Esophagus mucosa (tissue), 1 donor: Measurements from ENCODE around the gene MDN1. TPM values are rescaled to one million over a fixed set of nuclear protein-coding genes. Genes with fewer than 3 reads are reported as not detected.
"Not testable (repeated sequence)": the region's sequence is repeated elsewhere in the genome, so short reads cannot be mapped to it uniquely, and the experiment has no call there.

ENCODE experiments used
- ATAC-seq: fragments of 200-7000 bp; cut with Tn5 transposase; one replicate; pipeline ENCODE4 v1.9.1; 2020
- total RNA-seq: library from RNA; stranded (reverse); gene quantifications from one replicate; pipeline ENCODE4 v1.2.4, GENCODE V29; 2023
- donor health status: DM: yes; HTN: yes; CAD: no.

MDN1 gene, protein sequence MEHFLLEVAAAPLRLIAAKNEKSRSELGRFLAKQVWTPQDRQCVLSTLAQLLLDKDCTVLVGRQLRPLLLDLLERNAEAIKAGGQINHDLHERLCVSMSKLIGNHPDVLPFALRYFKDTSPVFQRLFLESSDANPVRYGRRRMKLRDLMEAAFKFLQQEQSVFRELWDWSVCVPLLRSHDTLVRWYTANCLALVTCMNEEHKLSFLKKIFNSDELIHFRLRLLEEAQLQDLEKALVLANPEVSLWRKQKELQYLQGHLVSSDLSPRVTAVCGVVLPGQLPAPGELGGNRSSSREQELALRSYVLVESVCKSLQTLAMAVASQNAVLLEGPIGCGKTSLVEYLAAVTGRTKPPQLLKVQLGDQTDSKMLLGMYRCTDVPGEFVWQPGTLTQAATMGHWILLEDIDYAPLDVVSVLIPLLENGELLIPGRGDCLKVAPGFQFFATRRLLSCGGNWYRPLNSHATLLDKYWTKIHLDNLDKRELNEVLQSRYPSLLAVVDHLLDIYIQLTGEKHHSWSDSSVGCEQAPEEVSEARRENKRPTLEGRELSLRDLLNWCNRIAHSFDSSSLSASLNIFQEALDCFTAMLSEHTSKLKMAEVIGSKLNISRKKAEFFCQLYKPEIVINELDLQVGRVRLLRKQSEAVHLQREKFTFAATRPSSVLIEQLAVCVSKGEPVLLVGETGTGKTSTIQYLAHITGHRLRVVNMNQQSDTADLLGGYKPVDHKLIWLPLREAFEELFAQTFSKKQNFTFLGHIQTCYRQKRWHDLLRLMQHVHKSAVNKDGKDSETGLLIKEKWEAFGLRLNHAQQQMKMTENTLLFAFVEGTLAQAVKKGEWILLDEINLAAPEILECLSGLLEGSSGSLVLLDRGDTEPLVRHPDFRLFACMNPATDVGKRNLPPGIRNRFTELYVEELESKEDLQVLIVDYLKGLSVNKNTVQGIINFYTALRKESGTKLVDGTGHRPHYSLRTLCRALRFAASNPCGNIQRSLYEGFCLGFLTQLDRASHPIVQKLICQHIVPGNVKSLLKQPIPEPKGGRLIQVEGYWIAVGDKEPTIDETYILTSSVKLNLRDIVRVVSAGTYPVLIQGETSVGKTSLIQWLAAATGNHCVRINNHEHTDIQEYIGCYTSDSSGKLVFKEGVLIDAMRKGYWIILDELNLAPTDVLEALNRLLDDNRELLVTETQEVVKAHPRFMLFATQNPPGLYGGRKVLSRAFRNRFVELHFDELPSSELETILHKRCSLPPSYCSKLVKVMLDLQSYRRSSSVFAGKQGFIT (N-terminal part only)
- 21.6 TPM for total RNA-seq

DNA sequence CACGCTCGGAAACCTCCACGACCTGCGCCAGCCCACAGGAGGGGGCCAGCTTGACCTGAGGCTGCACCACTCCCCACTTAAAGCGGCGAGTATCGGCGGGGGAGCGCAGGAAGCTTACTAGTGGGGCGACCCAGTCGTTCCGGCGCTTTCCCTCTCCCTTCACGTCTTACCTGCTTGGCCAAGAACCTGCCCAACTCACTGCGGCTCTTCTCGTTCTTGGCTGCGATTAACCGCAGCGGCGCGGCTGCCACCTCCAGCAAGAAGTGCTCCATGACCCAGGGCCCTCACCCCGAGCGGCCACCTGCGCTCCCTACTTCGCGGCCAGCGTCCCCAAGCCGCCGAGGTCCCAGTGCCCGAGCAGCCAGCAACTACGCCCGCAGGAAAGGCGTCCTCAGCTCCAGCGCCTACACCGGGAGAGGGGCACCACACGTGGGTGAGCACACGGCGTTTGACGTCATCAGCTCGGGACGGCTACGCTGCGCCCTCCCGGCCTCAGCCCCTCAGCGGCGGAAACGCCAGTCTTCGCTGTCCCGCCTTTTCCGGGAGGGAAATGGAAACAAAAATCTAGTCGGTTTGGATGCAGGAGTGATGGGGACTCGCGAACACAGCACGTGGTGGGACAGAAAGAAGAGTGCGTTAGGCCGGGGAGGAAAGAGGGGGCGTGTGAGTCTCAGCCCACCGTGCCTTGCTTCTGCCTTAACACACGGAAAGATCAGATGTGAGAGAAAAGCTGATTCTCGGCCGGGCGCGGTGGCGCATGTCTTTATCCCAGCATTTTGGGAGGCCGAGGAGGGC, at the start of gene MDN1:
Gene MDN1 (minus strand): TSS at position 459 of the 795 bp plus-strand sequence. CDS start 187 bp downstream, at position 272.
- ATAC-seq: peak; percentile 100

DNA sequence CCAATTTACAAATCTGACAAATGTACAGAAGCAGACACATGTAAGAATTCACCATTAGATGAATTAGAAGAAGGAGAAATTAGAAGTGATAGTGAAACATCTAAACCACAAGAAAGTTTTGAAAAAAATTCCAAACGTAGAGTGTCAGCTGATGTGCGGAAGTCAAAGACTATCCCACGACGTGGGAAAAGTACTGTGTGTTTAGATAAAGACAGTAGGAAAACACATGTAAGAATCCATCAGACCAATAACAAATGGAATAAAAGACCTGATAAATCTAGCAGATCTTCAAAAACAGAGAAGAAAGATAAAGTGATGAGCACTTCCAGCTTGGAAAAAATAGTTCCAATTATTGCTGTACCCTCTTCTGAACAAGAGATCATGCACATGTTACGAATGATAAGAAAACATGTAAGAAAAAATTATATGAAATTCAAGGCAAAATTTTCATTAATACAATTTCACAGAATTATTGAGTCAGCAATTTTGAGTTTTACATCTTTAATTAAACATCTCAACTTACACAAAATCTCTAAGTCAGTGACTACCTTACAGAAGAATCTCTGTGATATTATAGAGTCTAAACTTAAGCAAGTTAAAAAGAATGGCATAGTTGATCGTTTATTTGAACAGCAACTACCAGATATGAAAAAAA, 46.6 kb upstream of the MDN1 start:
- ATAC-seq: no peak

DNA sequence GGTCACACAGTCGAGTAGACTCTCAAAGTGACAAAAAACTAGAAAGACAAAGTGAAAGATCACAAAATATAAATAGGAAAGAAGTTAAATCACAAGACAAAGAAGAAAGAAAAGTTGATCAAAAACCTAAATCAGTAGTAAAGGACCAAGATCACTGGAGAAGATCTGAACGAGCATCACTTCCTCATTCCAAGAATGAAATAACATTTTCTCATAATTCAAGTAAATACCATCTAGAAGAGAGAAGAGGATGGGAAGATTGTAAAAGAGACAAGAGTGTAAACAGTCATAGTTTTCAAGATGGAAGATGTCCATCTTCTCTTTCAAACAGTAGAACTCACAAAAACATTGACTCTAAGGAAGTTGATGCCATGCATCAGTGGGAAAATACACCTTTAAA, 43.1 kb upstream of the MDN1 start:
- no peak for ATAC-seq

DNA sequence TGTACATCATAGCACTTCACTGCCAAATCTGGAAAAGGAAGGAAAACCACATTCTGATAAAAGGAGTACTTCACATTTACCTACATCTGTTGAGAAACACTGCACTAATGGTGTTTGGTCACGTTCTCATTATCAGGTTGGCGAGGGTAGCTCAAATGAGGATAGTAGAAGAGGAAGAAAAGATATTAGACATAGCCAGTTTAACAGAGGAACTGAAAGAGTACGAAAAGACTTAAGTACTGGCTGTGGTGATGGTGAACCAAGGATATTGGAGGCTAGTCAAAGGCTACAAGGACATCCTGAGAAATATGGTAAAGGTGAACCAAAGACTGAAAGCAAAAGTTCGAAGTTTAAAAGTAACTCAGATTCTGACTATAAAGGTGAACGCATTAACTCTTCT, 42.7 kb upstream of the MDN1 start:
- no peak for ATAC-seq

DNA sequence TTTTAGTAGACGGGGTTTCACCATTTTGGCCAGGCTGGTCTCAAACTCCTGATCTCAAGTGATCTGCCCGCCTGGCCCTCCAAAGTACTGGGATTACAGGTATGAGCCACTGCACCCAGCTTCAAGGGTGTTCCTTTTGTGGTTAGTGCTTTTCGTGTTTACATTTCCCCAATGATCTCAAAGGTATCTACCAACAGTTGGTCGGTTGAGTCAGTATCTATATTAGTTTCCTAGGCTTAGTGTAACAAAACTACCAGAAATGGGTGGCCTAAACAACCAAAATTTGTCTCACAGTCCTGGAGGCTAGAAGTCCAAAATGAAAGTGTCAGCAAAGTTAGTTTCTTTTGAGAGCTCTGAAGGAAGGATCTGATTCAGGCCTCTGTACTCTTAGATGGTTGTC, 40.1 kb upstream of the MDN1 start:
- no peak for ATAC-seq

DNA sequence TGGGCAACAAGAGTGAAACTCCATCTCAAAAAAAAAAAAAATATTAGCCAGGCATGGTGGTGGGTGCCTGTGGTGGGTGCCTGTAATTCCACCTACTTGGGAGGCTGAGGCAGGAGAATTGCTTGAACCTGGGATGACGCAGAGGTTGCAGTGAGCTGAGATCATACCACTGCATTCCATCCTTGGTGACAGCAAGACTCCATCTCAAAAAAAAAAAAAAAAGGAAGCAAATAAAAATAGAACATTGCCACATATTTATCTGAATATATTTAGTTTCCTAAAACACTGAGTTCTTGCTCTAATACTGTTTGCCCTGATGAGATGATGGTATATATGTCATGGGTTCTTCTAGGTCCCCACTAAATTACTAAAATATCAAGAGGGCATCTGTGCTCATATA, 38.4 kb upstream of the MDN1 start:
- ATAC-seq: no peak

DNA sequence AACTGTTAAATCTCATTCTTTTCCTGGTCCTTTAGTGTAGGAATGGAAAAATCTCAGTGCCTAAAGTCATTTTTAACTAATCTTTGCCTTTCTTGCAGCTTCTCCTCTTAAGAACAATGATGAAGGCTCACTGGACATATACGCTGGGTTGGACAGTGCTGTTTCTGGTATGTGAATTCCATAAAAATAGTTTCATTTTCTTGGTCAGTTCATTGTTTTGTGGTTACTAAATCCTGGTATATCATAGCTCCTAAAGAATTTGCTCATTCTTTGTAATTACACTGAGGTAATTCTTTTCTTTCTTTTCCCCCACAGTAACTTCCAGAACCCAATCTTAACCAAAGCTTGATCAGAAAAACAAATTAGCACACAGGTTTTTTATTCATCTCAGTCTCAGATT, 33.5 kb upstream of the MDN1 start:
- ATAC-seq: no peak

DNA sequence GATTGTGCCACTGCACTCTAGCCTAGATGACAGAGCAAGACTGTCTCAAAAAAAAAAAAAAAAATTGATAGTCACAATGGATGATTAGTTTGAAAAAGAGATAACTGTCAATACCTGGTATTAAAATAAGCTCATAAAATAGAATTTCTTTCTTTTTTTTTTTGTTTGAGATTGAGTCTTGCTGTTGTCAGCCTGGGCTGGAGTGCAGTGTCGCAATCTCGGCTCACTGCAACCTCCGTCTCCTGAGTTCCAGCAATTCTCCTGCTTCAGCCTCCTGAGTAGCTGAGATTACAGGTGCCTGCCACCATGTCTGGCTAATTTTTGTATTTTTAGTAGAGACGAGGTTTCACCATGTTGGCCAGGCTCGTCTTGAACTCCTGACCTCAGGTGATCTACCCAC, 27.9 kb upstream of the MDN1 start:
- not testable (repeated sequence) for ATAC-seq

DNA sequence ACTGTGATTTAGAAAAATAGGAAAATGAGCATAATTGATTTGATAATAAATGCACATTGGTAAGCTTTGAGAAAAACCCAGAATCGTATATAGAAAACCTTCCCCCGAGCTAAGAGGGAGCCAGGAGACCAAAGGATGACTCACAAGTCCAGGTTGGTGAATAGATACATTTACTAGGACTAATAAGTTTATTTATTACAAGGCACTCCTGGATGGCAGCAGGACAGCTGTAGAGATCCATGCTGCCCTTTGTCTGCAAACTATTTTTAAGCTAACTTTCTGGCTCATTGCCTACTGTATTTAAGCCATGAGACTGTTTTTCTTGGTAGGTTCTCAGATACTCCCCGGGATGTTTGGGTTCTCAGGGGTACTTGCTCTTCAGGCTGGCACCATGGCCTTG, 23.5 kb upstream of the MDN1 start:
- ATAC-seq: no peak

DNA sequence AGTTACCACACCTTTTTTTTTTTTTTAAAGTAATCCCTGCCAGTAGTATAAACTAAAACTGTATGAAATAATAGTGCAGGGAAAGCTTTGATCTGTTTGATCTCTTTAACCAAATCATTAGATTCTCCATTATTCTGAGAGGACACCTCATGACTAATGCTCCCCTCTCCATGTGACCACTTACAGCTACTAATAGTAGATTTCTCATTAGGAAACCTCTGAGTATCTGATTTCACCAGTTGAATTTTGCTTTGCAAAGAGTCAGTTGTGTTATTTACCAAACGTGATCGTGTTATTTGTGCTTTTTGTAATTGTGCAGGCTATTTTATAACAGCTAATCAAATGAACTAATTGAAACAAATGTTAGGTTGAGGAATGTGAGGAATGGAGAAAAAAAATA, 22.6 kb upstream of the MDN1 start:
- no peak for ATAC-seq

DNA sequence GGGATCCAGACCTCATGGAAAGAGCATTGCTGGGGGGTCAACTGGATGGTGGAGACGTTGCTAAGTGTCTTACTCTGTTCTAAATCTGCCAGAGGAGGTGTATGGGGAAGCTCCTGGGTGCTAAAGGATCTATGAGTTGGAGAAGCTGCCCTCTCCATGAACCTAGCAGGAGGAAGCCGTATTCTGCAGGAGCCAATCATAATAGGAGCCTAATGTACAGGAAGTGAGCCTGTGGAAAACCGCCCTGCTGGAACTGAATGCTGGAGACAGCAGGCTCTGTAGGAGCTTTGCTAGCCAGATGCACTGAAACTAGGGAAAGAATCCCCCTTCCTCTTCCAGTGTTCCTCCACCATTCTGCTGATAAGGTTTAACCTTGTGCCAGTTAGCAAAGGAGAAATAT, 20.9 kb upstream of the MDN1 start:
- peak; percentile 45 for ATAC-seq

DNA sequence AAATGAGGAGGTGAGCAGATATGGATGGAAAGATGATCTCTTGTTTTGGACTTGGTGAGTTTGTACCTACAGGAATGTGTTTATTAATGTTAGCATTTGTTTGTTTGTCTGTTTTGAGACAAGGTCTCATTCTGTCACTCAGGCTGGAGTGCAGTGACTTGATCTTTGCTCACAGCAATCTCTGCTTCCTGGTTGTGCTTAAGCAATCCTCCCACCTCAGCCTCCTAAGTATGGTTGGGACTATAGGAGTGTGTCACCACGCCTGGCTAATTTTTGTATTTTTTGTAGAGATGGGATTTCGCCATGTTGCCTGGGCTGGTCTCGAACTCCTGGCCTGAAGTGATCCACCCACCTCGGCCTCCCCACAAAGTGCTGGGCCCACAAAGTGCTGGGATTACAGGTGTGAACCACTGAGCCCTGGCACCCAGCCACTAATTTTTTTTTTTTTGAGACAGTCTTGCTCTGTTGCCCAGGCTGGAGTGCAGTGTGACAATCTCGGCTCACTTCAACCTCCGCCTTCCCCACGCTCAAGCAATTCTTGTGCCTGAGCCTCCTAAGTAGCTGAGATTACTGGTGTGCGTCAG, 17.1 kb upstream of the MDN1 start:
- ATAC-seq: no peak

DNA sequence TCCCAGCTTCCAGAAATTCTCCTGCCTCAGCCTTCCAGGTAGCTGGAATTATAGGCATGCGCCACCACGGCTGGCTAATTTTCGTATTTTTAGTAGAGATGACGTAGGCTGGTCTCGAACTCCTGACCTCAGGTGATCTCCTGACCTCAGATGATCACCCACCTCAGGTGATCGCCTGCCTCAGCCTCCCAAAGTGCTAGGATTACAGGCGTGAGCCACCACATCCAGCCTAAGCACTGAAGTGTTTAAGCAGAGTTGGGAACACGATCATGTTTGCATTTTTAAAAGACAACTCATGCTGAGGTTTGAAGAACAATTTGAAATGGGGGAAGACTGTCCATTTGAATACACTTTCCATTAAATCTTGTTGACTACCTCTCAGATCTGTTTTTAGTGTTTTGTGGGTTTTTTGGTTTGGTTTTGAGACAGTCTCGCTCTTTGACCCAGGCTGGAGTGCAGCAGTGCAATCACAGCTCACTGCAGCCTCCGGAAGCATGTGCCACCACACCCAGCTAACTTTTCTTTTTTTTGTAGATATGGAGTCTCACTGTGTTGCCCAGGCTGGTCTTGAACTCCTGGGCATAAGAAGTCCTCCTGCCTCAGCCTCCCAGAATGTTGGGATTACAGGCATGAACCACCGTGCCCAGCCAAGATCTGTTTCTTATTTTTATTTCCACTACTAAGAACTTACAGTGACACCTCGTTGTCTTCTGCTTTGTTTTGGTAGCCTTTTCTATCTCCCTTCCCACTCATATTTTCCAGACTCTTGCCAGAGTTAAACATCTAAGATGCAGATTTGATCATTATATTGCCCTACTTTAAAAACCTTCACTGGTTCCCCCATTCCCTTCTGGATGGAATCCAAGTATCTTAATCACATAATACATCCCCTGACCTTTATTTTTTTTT, 15.5 kb upstream of the MDN1 start:
- ATAC-seq: peak; percentile 28

DNA sequence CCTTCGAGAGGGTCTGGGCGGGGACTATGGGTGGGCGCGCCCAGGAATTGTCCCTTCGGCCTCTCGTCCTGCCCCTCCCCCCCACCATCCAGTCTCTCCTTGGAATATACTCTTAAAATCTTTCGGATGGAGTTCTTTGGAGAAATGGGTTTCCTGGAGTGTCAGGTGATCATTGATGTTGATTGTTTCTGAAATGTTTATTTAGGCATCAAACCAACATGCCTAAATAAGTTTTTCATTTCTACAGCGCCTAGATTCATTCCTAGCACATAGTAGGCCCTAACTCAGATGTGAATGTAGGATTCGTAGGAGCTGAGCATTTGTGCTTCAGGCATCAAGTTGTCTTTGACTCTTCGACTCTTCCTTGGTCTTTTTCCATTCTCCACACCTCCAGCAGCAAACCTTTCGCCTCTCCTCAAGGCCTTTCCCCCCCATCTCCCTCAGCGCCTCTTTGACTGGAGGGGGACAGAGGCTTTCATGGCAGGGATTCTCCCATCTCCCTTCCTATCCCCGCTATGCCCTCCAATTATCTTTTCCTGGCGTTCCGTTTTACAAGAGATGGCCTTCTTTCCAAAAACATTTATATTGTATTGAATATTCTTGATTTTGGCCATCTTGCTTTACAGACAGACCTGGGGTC, 10.7 kb upstream of the MDN1 start:
- ATAC-seq: no peak

DNA sequence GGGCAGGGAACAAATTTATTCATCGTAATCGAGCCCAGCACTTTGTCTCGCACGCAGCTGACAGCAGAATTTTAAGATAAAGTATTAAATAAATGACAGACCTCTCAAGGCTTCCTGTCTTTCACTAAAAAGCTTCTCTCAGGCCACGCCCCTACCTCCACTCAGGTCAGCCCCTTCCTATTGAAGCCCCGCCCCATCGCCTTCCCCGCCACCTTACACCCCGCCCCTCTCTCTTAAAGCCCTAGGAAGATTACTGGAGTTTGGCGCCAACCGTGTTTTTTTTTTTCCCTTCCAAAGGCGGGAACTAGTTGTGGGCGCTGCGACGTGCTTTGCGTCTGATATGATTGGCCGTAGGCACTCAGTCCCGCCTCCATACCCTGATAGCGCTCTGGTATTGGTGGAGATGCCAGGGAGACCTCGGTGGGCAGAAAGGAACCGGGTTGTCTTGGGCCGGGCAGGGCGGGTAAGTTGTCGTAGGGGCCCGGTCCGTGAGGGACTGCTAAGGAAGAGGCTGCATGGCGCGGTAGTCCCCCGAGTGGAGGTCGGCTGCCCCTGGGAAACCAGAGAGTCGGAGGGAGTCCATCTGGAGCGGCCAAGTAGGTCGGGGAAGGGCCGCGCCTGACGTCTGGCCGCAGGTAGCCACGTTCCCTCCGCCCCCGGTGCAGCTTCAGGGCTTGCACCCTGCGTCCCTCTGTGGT, 10.0 kb upstream of the MDN1 start, which contains the start of gene CASP8AP2:
Gene CASP8AP2 (plus strand): TSS at position 409 of the 698 bp plus-strand sequence.
- ATAC-seq: peak; percentile 99

DNA sequence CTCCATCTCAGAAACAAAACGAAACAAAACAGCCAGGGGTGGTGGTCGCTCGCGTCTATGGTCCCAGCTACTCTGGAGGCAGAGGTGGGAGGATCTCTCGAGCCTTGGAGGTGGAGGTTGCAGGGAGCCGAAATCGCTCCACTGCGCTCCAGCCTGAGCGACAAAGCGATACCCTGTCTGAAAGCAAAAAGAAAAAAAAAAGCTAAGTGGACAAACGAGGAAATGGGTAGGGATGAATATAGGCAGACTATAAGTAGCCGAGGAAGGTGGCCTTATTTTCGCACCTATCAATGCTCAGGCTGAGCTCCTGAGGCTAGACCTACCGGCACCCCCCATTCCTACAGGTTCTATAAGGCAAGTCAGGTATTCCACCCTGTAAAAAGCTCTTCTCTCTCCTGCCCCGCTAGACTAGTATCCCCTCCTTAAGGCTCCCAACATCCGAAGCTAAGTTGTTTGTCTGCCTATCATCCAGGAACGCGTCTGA, 9.4 kb upstream of the MDN1 start:
- peak; percentile 18 for ATAC-seq

DNA sequence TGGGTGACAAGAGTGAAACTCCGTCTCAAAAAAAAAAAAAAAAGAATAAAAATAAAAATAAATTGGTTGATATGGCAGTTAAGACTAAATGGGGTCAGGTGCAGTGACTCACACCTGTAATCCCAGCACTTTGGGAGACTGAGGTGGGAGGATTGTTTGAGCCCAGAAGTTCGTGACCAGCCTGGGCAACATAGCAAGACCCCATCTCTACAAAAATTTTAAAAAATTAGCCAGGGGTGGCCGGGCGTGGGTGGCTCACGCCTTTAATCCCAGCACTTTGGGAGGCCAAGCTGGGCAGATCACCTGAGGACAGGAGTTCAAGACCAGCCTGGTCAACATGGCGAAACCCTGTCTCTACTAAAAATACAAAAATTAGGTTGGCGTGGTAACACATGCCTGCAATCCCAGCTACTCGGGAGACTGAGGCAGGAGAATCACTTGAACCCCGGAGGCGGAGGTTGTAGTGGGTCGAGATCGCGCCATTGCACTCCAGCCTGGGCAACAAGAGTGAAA, 8.9 kb upstream of the MDN1 start:
- not testable (repeated sequence) for ATAC-seq

DNA sequence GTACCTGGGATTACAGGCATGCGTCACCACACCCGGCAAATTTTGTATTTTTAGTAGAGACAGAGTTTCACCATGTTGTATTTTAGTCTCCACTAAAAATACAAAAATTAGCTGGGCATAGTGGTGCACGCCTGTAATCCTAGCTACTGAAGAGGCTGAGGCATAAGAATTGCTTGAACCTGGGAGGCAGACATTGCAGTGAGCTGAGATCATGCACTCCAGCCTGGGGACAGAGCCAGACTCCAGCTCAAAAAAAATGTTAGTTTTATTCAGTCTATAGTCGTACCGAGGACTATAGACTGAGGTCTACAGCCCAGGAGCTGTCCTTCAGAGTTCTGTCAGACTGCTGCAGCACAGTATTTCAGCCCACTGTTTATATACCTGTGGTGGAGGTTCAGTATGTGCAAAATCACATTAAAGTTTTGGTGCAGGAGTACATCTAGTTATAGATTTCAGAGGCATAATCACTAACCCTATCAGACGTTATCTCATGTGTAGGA, 6.5 kb upstream of the MDN1 start:
- ATAC-seq: no peak
